SKM-1 (cell line): ENCODE results near the gene CD79A.
"Not testable (repeated sequence)": the region's sequence is repeated elsewhere in the genome, so short reads cannot be mapped to it uniquely, and the experiment has no call there.

Experiments
- DNase-seq: peaks from one replicate; lab custom pipeline; 2025; ENCODE audit not compliant: unreplicated experiment; lab: John Stamatoyannopoulos, UW

Gene CD79A

GRCh38 chr19:41904118-41904870 is 27.2 kb downstream of the CD79A start:
- DNase-seq, result no peak

- no peak for DNase-seq
Measured at GRCh38 chr19:41905273-41906002, 28.4 kb downstream of the CD79A start.

GRCh38 chr19:41906271-41906670 is 29.2 kb downstream of the CD79A start:
- no peak for DNase-seq

GRCh38 chr19:41906916-41907680 is 30.0 kb downstream of the CD79A start:
- DNase-seq, result no peak

GRCh38 chr19:41907994-41908615 is 31.0 kb downstream of the CD79A start:
- no peak for DNase-seq

- no peak for DNase-seq
Measured at GRCh38 chr19:41908724-41909464, 31.8 kb downstream of the CD79A start.

GRCh38 chr19:41909706-41910105 is 32.6 kb downstream of the CD79A start:
- DNase-seq, result no peak

GRCh38 chr19:41910240-41910991 is 33.3 kb downstream of the CD79A start:
- DNase-seq, result no peak

GRCh38 chr19:41910992-41911888 is 34.2 kb downstream of the CD79A start:
- DNase-seq, result no peak

GRCh38 chr19:41911889-41912731 is 35.0 kb downstream of the CD79A start:
- DNase-seq, result no peak

GRCh38 chr19:41912899-41913537 is 35.9 kb downstream of the CD79A start:
- no peak for DNase-seq

- DNase-seq, result no peak
Measured at GRCh38 chr19:41913538-41914423, 36.7 kb downstream of the CD79A start.

- not testable (repeated sequence) for DNase-seq
Measured at GRCh38 chr19:41914424-41914834, 37.4 kb downstream of the CD79A start.

GRCh38 chr19:41915021-41915775 is 38.1 kb downstream of the CD79A start:
- DNase-seq, result no peak

GRCh38 chr19:41915776-41916414 is 38.8 kb downstream of the CD79A start:
- DNase-seq, result no peak
